C4-2B (cell line): ENCODE results near the gene NODAL.

Source experiments
- H3K27ac ChIP-seq: fragments of 450-650 bp; 2 replicates; pipeline ENCODE4 v1.5.1; 2017
- CTCF ChIP-seq: fragments of 450-650 bp; conservative IDR thresholded peaks from 2 replicates; pipeline ENCODE4 v1.5.1; 2017; ENCODE audit warnings: mild to moderate bottlenecking
- ZFX ChIP-seq: fragments of 450-650 bp; IDR thresholded peaks from 2 replicates; pipeline ENCODE4 v1.6.1; 2017

NODAL gene

GRCh38 chr10:70475661-70476060 lies 34.2 kb upstream of the NODAL start:
- no peak for TF ChIP-seq CTCF
- TF ChIP-seq ZFX = no peak

GRCh38 chr10:70474780-70475179 lies 33.3 kb upstream of the NODAL start:
- no peak overlapping the region for H3K27ac ChIP-seq
- TF ChIP-seq CTCF (no peak), ZFX (no peak)

More at GRCh38 chr10:70475661-70476060, 34.2 kb upstream of the NODAL start:
- no peak overlapping the region for H3K27ac ChIP-seq

GRCh38 chr10:70472799-70473454 lies 31.4 kb upstream of the NODAL start:
- no peak for TF ChIP-seq CTCF
- TF ChIP-seq ZFX = no peak
- no peak overlapping the region for H3K27ac ChIP-seq

- TF ChIP-seq CTCF (no peak), ZFX (no peak)
- no peak overlapping the region for H3K27ac ChIP-seq
Measured at GRCh38 chr10:70466951-70467350, 25.5 kb upstream of the NODAL start.

- no peak overlapping the region for H3K27ac ChIP-seq
- TF ChIP-seq CTCF (no peak), ZFX (no peak)
Measured at GRCh38 chr10:70465832-70466231, 24.4 kb upstream of the NODAL start.

- H3K27ac ChIP-seq = no peak overlapping the region
- TF ChIP-seq CTCF = no peak
Measured at GRCh38 chr10:70465278-70465677, 23.8 kb upstream of the NODAL start.

- H3K27ac ChIP-seq = no peak overlapping the region
- TF ChIP-seq ZFX = no peak
- no peak for TF ChIP-seq CTCF
Measured at GRCh38 chr10:70462349-70462984, 21.0 kb upstream of the NODAL start.
